ENCODE measurements around the gene CDH4.

CDH4 gene

DNA sequence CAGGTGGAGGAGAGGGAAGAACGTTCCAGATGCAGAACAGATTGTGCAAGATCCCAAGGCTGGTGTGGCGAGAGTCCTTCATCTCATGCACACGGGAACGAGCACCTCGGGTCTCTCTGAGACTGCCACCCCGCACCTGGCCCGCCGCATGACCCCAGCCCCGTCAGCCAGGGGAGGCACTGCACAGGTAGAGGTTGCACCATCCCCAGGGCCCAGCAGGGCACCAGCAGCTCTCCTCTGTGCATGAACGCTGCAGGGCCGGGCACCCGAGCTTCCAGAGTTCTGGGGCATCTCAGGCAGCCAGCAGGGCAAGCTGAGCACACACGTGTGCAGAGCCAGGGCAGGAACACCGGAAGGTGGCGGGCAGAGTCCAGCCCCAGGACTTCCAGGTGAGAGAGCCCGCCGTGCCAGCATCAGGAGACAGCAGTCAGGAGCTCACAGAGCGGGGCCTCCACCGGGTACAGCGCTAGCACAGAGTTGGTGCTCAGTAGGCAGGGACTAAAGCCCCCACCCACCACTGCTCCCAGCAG, 620.4 kb downstream of the CDH4 start:
- Histone ChIP-seq H3K4me3 (ENCODE audit: low read length in 2 of 2) (no peak overlapping the region), H3K27ac (ENCODE audit: low read depth in 2 of 2, low read length in 2 of 2) (no peak overlapping the region), H3K9me3 (ENCODE audit: control insufficient read depth in 2 of 2, low read length in 2 of 2) (no peaks in the 10 kb centered on the region), H3K4me1 (ENCODE audit: control insufficient read depth in 2 of 2, insufficient read depth in 2 of 2, low read length in 2 of 2) (no peaks in the 10 kb centered on the region), H3K36me3 (ENCODE audit: control insufficient read depth in 2 of 2, insufficient read depth in 2 of 2, low read length in 2 of 2) (no peaks in the 10 kb centered on the region), H3K27me3 (ENCODE audit: control insufficient read depth in 2 of 2, insufficient read depth in 2 of 2, low read length in 2 of 2) (peaks cover 0 to 2% of the 10 kb centered on the region in 2 donors), H3K9ac (ENCODE audit: low read depth in 1 of 2, low read length in 2 of 2) (no peak overlapping the region)

DNA sequence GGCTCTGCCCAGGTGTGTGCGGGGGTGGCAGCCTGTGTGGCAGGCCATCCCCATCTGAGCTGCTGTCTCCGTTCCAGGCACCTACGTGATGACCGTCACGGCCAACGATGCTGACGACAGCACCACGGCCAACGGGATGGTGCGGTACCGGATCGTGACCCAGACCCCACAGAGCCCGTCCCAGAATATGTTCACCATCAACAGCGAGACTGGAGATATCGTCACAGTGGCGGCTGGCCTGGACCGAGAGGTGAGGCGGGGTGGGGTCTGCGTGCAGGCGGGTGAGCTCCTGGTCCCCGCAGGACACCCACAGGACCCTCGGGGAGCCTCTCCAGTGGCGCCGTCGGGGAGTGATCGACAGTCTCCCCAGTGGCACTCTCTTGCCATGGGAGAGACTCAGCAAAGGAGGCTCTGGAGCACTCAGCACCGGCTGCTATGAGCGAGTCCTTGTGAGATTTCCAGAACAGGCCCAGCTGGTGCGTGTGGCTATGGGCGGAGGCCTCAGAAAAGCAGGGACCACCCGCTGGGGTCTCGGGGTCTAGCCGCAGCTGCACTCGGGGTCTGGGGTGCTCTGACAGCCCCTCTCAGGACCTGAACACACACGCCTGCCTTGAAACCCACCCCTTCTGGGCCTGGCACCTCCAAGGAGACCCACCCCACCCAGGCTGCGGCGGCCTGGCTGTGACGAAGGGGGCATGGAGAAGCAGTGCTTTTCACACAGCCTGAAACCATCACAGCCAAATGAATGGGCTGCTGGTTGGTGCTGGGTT, 621.8 kb downstream of the CDH4 start:
- no peaks in the 10 kb centered on the region for H3K4me1 ChIP-seq (ENCODE audit: control insufficient read depth in 2 of 2, insufficient read depth in 2 of 2, low read length in 2 of 2)
- no peaks in the 10 kb centered on the region for H3K9me3 ChIP-seq (ENCODE audit: control insufficient read depth in 2 of 2, low read length in 2 of 2)
- no peak overlapping the region for H3K27ac ChIP-seq (ENCODE audit: low read depth in 2 of 2, low read length in 2 of 2)
- no peaks in the 10 kb centered on the region for H3K36me3 ChIP-seq (ENCODE audit: control insufficient read depth in 2 of 2, insufficient read depth in 2 of 2, low read length in 2 of 2)
- no peak overlapping the region for H3K9ac ChIP-seq (ENCODE audit: low read depth in 1 of 2, low read length in 2 of 2)
- no peak overlapping the region for H3K4me3 ChIP-seq (ENCODE audit: low read length in 2 of 2)
- peaks cover 0 to 2% of the 10 kb centered on the region in 2 donors for H3K27me3 ChIP-seq (ENCODE audit: control insufficient read depth in 2 of 2, insufficient read depth in 2 of 2, low read length in 2 of 2)

DNA sequence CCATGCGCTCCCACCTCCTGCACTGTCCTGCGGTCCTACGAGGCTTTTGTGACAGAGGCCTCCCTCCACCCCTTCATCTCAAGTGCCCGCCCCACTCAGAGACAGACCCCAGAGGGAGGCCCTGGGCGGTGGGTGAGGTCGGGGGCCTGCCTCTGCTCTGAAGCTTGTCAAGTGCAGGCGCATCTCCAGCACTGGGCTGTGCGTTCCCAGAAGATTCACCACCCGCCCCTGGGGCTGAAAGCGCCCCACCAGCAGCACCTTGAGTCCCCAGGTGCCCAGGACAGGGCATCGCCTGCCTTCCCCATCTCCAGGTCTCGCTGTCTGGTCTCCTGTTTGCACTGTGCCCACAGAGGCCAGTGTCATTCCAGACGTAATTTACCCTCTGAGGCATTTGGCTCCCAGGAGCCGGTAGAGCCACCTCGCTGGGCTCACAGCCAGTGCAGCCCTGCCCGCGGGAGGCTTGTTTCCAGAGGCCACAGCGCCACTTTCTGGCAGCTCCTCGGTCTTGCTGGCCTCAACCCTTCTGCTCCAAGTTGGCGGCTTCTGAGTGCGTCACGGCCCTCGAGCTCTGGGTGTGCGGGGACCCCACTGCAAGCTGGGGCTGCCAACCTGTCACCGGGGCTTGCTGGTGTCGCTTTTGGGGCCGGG, 622.5 kb downstream of the CDH4 start:
- peaks cover 0 to 2% of the 10 kb centered on the region in 2 donors for H3K27me3 ChIP-seq (ENCODE audit: control insufficient read depth in 2 of 2, insufficient read depth in 2 of 2, low read length in 2 of 2)
- H3K9me3 ChIP-seq (ENCODE audit: control insufficient read depth in 2 of 2, low read length in 2 of 2): no peaks in the 10 kb centered on the region
- H3K4me1 ChIP-seq (ENCODE audit: control insufficient read depth in 2 of 2, insufficient read depth in 2 of 2, low read length in 2 of 2): no peaks in the 10 kb centered on the region
- no peak overlapping the region for H3K9ac ChIP-seq (ENCODE audit: low read depth in 1 of 2, low read length in 2 of 2)
- H3K27ac ChIP-seq (ENCODE audit: low read depth in 2 of 2, low read length in 2 of 2): no peak overlapping the region
- H3K4me3 ChIP-seq (ENCODE audit: low read length in 2 of 2): no peak overlapping the region
- no peaks in the 10 kb centered on the region for H3K36me3 ChIP-seq (ENCODE audit: control insufficient read depth in 2 of 2, insufficient read depth in 2 of 2, low read length in 2 of 2)

DNA sequence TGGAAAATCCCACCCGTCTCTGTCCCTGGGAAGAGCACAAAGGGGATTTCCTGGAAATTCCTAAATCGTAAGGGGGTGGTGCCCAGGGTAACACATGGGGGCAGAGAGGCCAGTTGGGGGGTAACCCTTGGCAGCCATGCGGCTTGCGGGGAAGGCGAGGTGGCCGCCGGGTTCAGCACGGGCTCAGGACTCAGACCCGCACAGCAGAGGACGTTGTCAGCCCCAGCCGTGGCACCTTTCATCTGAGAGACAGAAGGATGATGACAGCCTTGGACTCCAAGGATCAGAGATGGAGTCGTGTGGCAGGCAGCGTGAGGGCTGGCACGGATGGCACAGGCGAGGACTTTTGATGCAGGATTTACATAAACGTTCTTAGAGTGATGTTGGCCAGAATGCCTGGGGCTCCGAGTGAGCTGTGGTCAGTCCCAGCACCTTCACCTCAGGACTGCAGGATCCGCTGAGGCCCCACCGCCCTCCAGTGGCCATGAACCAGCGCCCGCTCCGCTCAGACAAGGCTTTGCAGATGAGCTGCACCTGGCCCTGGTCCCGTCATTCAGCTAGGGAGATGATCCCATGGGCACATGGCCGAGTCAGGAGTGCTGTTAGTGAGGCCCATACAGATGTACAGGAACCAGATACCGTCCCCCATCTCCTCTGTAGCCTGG, 623.3 kb downstream of the CDH4 start:
- no peak overlapping the region for H3K27ac ChIP-seq (ENCODE audit: low read depth in 2 of 2, low read length in 2 of 2)
- no peaks in the 10 kb centered on the region for H3K4me1 ChIP-seq (ENCODE audit: control insufficient read depth in 2 of 2, insufficient read depth in 2 of 2, low read length in 2 of 2)
- H3K9me3 ChIP-seq (ENCODE audit: control insufficient read depth in 2 of 2, low read length in 2 of 2): no peaks in the 10 kb centered on the region
- H3K9ac ChIP-seq (ENCODE audit: low read depth in 1 of 2, low read length in 2 of 2): no peak overlapping the region
- H3K36me3 ChIP-seq (ENCODE audit: control insufficient read depth in 2 of 2, insufficient read depth in 2 of 2, low read length in 2 of 2): no peaks in the 10 kb centered on the region
- H3K27me3 ChIP-seq (ENCODE audit: control insufficient read depth in 2 of 2, insufficient read depth in 2 of 2, low read length in 2 of 2): peaks cover 0 to 2% of the 10 kb centered on the region in 2 donors
- H3K4me3 ChIP-seq (ENCODE audit: low read length in 2 of 2): no peak overlapping the region

DNA sequence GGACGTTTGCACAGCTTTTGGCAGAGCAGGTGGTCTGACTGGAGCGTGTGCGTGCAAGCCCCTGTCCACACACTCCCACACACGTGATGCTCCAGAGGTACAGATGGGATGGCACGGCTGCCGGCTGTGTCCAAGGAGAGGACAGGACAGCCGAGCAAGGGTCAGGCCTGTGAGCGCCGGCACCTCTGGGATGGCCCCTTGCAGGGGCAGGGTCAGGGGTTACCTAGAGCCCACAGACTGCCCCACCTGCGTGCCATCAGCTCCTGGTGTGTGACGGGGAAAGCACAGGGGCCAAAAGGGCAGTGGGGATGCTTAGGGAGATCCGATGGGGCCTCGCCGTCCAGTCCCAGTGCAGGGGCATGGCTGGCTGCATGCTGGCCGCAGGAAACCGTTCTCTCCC, 623.9 kb downstream of the CDH4 start:
- Histone ChIP-seq H3K9me3 (ENCODE audit: control insufficient read depth in 2 of 2, low read length in 2 of 2) (no peaks in the 10 kb centered on the region), H3K4me1 (ENCODE audit: control insufficient read depth in 2 of 2, insufficient read depth in 2 of 2, low read length in 2 of 2) (no peaks in the 10 kb centered on the region), H3K27me3 (ENCODE audit: control insufficient read depth in 2 of 2, insufficient read depth in 2 of 2, low read length in 2 of 2) (peaks cover 0 to 2% of the 10 kb centered on the region in 2 donors), H3K4me3 (ENCODE audit: low read length in 2 of 2) (no peak overlapping the region), H3K9ac (ENCODE audit: low read depth in 1 of 2, low read length in 2 of 2) (no peak overlapping the region), H3K36me3 (ENCODE audit: control insufficient read depth in 2 of 2, insufficient read depth in 2 of 2, low read length in 2 of 2) (no peaks in the 10 kb centered on the region), H3K27ac (ENCODE audit: low read depth in 2 of 2, low read length in 2 of 2) (no peak overlapping the region)

DNA sequence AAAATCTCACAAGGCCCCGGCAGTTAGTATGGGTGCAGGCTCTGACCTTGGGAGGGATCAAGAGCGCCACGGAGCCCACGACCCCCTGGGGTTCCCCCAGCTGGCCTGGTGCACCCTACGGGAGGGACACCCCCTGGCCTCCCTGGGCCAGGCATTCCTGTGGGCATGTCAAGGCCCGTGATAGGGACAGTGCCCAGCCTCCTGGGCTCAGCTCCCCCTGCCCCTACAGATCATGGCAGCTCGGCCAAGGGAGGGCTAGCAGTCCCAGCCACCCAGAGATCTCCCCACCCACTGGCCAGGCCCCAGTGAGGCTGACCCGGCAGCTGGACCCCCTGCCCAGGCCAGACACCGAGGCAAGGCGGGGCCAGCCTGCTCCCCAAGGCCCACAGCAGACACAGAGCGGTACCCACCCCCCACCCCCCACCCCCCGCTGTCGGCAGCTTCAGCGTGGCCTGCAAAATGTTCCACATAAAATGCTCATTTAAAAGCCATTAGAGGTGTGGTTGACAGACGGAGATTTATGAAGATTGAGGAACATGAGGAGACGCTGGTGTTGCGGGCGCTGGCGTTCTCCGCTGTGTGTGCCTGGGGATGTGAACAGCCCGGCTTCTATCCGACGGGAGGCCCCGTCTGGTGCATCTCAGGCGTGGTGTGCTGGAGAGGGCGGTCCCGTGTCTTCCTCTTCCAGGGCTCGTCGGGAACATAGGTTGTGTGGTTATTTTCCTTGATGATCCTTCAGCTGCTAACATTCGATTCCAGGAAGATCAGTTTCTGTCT, 625.1 kb downstream of the CDH4 start:
- Histone ChIP-seq H3K36me3 (ENCODE audit: control insufficient read depth in 2 of 2, insufficient read depth in 2 of 2, low read length in 2 of 2) (no peaks in the 10 kb centered on the region), H3K27me3 (ENCODE audit: control insufficient read depth in 2 of 2, insufficient read depth in 2 of 2, low read length in 2 of 2) (peaks cover 0 to 2% of the 10 kb centered on the region in 2 donors), H3K4me1 (ENCODE audit: control insufficient read depth in 2 of 2, insufficient read depth in 2 of 2, low read length in 2 of 2) (no peaks in the 10 kb centered on the region), H3K4me3 (ENCODE audit: low read length in 2 of 2) (no peak overlapping the region), H3K27ac (ENCODE audit: low read depth in 2 of 2, low read length in 2 of 2) (no peak overlapping the region), H3K9me3 (ENCODE audit: control insufficient read depth in 2 of 2, low read length in 2 of 2) (no peaks in the 10 kb centered on the region), H3K9ac (ENCODE audit: low read depth in 1 of 2, low read length in 2 of 2) (no peak overlapping the region)

DNA sequence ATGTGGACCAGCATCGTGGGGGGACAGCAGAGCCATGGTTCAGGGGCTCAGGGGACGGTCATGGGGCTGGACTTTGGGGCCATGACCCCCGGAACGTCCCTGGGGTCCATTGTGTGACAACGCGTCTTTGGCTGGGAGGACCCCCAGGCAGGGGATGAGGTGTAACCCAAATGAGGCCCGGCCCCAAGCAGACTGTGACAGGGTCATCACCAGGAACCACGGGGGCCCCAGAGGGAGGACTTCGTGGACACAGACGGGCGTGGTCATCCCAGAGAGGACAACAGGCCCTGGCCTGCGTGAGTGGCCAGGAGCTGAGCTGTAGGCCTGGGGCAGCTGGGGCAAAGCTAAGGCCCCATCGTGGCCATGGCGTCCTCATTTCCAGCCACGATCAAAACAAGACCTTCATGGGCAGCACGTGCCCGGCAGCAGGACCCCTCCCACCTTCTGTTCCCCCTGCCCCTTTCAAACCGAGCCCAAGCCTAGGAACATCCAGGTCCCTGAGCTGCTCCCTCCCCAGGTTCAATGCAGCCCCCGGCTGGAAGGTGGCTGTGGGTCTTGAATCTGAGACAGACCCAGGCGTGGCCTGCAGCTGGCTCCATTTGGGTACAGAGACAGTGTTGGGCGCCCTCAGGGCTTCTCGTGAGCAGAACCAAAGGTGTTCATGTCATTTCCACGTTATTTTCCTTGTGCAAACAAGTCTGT, 625.9 kb downstream of the CDH4 start:
- H3K4me3 ChIP-seq (ENCODE audit: low read length in 2 of 2): no peak overlapping the region
- H3K9me3 ChIP-seq (ENCODE audit: control insufficient read depth in 2 of 2, low read length in 2 of 2): no peaks in the 10 kb centered on the region
- H3K4me1 ChIP-seq (ENCODE audit: control insufficient read depth in 2 of 2, insufficient read depth in 2 of 2, low read length in 2 of 2): no peaks in the 10 kb centered on the region
- H3K36me3 ChIP-seq (ENCODE audit: control insufficient read depth in 2 of 2, insufficient read depth in 2 of 2, low read length in 2 of 2): no peaks in the 10 kb centered on the region
- no peak overlapping the region for H3K27ac ChIP-seq (ENCODE audit: low read depth in 2 of 2, low read length in 2 of 2)
- H3K9ac ChIP-seq (ENCODE audit: low read depth in 1 of 2, low read length in 2 of 2): no peak overlapping the region
- peaks cover 0 to 2% of the 10 kb centered on the region in 2 donors for H3K27me3 ChIP-seq (ENCODE audit: control insufficient read depth in 2 of 2, insufficient read depth in 2 of 2, low read length in 2 of 2)

DNA sequence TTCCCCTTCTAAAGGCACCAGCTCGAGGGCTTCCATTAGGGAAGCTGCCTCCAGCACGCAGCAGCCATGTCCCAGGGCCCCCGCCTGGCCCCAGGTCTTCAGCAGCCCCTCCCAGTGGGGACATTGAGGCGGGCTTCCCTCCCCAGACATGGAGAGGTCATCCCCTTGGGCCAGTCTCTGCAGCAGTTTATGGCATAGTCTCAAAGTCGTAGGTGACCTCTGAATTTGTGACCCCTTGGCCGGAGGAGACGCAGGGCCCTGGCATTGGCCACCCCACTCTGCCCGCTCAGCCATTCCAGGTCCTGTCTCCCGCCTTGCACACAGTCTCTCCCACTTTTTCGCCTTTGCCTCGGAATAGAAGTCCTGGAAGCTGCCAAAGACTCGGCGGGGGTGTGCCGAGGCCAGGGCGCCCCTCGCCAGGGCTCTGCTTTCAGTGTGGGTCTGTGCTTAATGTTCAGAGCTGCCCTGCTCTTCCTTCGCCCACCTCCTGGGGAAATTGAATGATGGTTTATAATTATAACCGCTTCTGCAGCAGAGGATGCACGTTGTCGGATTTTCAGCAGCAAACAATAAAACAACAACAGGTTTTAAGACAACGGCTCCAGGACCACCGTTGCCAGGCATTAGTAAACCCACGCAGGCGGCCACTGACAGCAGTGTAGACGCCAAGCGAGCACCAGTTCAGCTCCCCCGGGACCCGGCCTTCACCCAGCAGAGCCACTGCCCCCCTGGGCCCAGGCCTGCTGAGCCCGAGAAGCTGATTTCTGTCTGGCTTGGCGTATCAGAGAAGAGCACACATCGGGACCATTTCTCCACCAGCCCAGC, 626.6 kb downstream of the CDH4 start:
- Histone ChIP-seq H3K4me1 (ENCODE audit: control insufficient read depth in 2 of 2, insufficient read depth in 2 of 2, low read length in 2 of 2) (no peaks in the 10 kb centered on the region), H3K27ac (ENCODE audit: low read depth in 2 of 2, low read length in 2 of 2) (no peak overlapping the region), H3K4me3 (ENCODE audit: low read length in 2 of 2) (no peak overlapping the region), H3K27me3 (ENCODE audit: control insufficient read depth in 2 of 2, insufficient read depth in 2 of 2, low read length in 2 of 2) (no peaks in the 10 kb centered on the region), H3K9ac (ENCODE audit: low read depth in 1 of 2, low read length in 2 of 2) (no peak overlapping the region), H3K36me3 (ENCODE audit: control insufficient read depth in 2 of 2, insufficient read depth in 2 of 2, low read length in 2 of 2) (no peaks in the 10 kb centered on the region), H3K9me3 (ENCODE audit: control insufficient read depth in 2 of 2, low read length in 2 of 2) (no peaks in the 10 kb centered on the region)

DNA sequence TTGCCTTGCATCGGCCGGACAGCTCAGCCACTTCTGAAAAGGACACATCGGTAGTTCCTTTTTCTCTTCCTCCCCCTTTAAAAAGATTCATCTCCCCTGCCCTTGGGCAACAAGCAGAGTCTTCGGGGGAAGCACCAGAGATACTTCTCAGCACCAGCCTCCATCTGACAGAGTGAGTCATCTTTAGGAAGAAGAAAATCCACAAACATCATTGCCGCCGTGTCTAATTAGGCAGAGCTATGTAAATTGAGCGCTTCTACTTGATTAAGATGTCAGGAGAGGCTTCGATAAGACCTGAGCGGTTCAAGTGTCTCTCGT, 627.2 kb downstream of the CDH4 start:
- no peaks in the 10 kb centered on the region for H3K27me3 ChIP-seq (ENCODE audit: control insufficient read depth in 2 of 2, insufficient read depth in 2 of 2, low read length in 2 of 2)
- no peaks in the 10 kb centered on the region for H3K4me1 ChIP-seq (ENCODE audit: control insufficient read depth in 2 of 2, insufficient read depth in 2 of 2, low read length in 2 of 2)
- no peaks in the 10 kb centered on the region for H3K36me3 ChIP-seq (ENCODE audit: control insufficient read depth in 2 of 2, insufficient read depth in 2 of 2, low read length in 2 of 2)
- H3K27ac ChIP-seq (ENCODE audit: low read depth in 2 of 2, low read length in 2 of 2): no peak overlapping the region
- H3K9ac ChIP-seq (ENCODE audit: low read depth in 1 of 2, low read length in 2 of 2): no peak overlapping the region
- no peak overlapping the region for H3K4me3 ChIP-seq (ENCODE audit: low read length in 2 of 2)
- no peaks in the 10 kb centered on the region for H3K9me3 ChIP-seq (ENCODE audit: control insufficient read depth in 2 of 2, low read length in 2 of 2)

Data from mucosa of rectum (tissue), 2 donors.